Activated CD4-positive, alpha-beta T cell treated with anti-CD3 and anti-CD28 coated beads for 48 hours (primary cell): ENCODE results near the gene ATF7.
"Not testable (repeated sequence)": the region's sequence is repeated elsewhere in the genome, so short reads cannot be mapped to it uniquely, and the experiment has no call there.

Experiments used
- DNase-seq: peaks from one replicate; pipeline ENCODE4 v3.0.0-alpha.2; 2020

ATF7 gene

DNA sequence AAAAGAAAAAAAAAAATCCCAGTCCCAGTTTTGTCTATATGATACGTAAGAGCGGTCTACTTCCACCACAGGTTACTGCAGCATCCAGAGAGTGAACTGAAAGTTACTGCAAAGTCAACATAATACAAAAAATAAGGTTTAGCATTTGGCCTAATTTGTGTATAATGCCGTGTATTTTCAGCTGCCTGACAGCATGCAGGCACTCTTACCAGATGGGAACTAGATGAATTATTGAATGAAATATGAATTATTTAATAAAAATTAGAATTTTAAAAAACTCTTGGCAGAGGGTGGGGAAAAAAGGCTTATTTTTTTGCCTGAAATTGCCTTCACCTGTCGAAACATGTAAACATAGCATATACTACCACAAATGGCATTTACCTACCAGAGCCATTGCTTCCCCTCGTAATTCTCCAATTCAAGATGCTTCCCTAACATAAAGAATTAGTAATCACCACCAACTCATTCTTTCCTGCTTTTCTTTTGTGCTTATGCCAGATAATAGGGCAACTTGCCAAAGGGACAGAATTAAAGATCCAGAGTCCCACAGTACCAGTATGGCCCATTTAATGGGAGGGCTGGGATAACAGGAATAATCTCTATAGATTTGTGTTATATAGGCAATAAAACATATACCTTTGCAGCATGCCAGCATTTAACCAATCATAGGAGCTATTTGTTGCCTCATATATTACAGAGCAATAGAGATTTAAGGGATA, 31.1 kb downstream of the ATF7 start:
- no peak for DNase-seq

DNA sequence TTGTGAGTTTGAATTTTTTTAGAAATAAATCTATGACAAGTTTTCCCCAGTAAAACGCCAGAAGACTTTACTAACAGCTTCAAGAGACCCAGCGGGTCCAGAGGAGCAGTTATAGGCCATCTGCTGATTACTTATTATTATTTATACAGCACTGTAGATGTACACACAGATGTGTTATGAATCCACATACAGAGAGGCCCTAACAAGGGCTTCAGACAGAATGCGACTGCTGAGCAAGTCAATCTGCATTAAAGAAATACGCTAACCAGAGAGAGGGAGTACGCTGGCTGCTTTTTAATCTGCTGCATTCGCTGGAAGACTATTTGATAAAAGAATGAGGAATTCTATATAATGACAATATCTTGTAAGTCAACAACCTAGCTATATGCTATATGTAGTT, 32.5 kb downstream of the ATF7 start:
- DNase-seq, result no peak

- no peak for DNase-seq
Measured at GRCh38 chr12:53593031-53593430, 33.2 kb downstream of the ATF7 start.

- DNase-seq, result no peak
Measured at GRCh38 chr12:53592426-53592825, 33.8 kb downstream of the ATF7 start.

DNA sequence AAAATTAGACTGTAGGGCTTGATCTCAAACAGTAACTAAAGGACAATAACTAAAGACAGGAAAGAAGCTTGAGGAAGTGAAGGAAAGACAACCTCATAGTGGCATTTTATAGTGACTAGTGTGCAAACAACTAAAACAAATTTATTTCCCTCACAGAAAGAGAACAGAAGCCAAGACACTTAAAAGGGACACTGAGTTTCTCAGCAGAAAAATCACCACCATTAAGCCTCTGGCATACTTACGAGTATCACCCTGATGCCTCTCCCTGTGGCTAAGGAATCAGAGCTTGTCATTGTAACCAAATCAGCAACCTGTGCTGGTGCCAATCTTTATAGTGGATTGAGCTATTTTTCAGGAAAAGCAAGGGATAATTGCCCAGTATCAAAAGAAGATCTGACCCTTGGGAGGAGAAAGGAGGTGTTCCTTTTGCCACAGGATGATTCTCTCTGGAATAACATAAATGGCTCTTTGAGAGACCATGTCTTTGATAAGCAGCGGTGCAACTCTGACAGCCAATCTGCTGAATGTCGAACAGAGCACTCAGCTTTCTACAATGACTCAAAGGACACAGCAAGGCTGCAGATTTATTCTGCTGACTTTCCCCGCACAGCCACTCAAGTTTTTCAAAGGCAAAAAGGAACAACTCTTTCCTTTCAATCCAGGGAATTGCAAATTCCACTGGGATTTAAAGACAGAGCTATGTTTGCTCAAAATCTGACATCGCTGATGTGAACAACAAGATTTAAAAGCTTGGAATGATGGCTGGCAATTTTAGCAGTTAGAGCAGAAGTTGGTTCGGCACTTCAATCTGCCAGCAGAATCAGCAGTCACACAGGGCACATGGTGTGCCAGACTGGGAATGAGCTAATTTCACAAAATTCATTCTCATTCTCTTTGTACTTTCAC, 34.6 kb downstream of the ATF7 start:
- DNase-seq, result no peak

DNA sequence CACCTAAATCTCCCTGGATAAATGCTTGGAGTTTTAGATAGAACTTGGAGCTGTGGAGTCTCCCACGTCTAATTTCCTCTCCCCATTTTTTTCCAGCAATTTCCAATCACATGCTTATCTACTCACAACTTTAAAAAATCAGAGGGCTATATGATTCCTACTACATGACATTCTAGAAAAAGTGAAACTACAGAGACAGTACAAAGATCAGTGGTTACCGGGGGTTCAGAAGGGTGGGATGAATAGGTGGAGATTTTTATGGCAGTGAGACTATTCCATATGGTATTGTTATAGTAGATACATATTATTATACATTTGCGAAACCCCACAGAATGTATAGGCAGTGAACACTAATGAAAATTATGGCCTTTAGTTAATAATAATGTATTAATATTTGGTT, 35.5 kb downstream of the ATF7 start:
- no peak for DNase-seq

DNA sequence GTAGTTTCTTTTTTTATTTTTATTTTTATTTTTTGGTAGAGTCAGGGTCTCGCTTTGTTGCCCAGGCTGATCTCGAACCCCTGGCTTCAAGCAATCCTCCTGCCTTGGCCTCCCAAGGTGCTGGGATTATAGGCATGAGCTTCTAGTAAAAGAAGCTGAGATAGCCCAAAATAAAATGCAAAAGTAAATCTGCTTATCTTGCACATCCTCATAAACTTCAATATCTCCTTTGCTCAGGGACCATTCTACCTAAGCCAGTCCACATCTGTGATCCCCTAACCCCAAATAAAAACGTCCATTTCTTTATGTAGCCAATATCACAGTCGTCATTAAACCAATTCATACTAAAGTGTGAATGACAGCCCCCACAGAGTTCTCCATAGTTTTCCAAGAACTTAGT, 36.3 kb downstream of the ATF7 start:
- DNase-seq, result no peak

DNA sequence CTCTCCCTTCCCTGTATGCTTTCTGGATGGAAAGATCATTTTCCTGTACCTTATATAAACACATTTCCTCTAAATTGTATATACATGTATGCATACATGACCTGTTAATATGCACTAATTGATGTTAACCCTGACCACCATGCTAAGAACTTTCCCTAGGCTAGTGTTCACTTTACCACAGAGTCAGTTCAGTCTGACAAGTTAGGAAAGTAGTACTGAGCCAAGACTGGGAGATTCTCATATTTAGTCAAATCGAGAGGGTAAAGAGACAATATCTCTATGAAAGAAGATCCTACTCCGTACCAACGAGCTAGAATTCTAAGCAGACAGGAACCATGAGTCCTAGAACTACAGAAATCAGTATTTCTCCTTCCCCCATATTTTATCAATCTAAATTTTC, 36.8 kb downstream of the ATF7 start:
- no peak for DNase-seq

DNA sequence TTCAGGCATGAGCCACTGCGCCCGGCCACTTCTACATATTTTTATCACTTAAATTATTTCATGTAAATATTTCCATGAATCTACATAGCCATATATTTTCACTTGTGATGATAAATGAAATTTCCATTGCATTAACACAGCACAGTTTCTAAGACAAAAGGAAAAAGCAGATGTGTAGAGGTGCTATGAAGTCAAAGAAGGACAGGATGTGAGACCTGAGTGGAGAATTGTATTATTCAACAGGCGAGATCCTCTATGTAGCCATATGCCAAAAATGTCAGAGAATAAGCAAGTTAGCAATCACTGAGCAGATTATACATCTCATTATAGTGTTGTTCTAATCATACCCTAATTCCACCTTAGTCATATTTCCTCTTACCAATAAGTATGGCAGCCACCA, 38.1 kb downstream of the ATF7 start:
- no peak for DNase-seq

GRCh38 chr12:53586745-53587144, 39.4 kb downstream of the ATF7 start:
- DNase-seq, result no peak

DNA sequence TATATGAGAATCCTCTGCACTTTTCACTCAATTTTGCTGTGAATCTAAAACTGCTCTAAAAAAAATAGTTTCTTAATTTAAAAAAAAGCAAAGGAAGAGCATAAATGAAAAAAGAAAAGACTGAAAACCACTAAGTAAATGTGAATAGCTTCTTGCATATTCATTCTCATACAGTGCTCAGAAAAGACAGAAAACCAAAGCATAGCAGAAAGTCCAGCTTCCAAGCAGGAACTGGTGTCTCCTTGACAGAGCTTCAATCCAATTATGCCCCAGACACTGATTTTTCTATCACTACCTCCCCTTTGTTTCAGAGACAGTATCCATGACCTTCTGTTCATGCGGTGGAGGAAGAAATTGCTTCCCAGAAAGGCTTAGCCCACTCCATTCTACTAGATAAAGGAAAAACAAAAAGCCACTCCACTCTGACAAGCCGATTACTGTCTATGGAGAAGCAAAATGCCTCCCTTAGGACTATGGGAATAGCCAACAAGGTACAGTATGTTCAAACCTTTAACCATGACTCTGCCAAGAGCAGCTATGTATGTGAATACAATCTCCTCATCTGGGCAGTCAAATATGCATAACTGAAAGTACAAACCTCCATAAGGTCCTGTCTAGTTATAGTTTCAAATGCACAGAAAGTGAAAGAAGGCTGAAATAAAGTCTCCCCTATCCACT, 40.6 kb downstream of the ATF7 start:
- no peak for DNase-seq

- no peak for DNase-seq
Measured at GRCh38 chr12:53579545-53579955, 46.6 kb downstream of the ATF7 start.

DNA sequence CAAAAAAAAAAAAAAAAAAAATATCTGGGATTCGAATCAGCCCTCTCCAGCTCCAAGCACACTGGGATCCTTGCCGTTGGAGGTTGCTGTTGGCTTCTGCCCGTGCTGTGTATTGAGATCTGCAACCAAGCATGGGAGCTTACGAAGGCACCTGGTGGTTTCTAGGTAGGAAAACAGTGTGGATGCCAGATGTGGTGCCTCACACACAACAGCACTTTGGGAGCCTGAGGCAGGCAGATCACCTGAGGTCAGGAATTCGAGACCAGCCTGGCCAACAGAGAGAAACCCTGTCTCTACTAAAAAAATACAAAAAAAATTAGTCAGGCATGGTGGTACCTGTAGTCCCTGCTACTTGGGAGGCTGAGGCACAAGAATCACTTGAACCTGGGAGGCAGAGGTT, 47.4 kb downstream of the ATF7 start:
- DNase-seq, result no peak

GRCh38 chr12:53577941-53578352, 48.2 kb downstream of the ATF7 start:
- no peak for DNase-seq

DNA sequence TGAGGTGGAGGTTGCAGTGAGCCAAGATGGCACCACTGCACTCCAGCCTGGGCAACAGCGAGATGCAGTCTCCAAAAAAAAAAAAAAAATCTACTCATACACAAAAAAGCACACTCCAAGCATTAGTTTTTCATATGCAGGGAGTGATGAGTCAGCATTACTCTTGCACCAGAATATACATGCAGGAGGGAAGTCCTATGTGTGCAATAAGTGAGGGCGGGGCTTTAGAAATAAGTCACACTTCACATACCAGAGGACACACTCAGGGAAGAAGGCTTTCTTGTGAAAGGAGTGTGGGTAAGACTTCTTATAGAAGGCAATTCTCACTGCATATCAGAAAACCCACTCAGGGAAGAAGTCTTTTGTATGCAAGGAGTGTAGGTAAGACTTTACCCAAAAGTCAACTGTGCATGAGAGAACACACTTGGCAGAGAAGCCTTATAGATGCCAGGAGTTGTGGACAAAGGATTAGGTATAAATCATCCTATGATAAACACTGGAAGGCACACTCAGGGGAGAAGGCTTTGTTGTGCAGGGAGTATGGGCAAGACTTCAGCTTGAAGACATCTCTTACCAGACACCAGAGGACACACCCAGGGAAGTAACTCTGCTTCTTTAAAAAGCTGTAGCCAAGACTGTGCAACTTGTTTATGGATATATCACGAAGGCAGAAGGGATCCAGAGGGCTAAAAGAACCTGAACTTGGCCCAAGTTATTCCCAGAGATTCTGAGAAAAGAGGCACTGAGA, 50.5 kb downstream of the ATF7 start:
- DNase-seq, result peak; percentile 24

DNA sequence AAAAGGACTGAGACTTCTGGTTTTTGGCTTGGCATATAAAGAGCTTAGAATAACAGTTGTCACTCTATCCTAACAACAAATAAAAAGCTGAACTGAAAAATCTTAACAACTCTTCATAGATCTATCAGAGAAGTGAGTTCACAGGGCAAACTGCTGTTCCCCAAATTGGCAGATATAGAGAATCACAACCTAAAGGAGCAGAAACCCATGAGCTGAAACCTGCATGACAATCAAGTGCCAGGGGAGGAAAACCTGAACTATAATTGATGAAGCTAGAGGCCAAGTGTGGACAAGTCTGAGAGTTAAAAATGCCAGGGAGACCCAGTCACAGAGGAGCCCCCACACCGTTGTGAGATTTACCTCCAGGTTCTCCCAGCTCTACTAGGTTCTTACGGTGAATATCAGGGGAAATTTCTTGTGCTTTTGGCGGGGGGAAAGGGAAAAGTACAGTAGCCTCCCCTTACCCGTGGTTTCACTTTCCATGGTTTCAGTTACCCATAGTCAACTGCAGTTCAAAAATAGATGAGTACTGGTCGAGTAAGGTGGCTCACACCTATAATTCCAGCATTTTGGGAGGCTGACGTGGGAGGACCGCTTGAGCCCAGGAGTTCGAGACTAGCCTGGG, 53.9 kb downstream of the ATF7 start:
- DNase-seq, result no peak

- no peak for DNase-seq
Measured at GRCh38 chr12:53571295-53571694, 54.9 kb downstream of the ATF7 start.

- no peak for DNase-seq
Measured at GRCh38 chr12:53568809-53569557, 57.2 kb downstream of the ATF7 start.

- no peak for DNase-seq
Measured at GRCh38 chr12:53567961-53568808, 58.0 kb downstream of the ATF7 start.

GRCh38 chr12:53565376-53565775, 60.8 kb downstream of the ATF7 start:
- DNase-seq, result not testable (repeated sequence)

DNA sequence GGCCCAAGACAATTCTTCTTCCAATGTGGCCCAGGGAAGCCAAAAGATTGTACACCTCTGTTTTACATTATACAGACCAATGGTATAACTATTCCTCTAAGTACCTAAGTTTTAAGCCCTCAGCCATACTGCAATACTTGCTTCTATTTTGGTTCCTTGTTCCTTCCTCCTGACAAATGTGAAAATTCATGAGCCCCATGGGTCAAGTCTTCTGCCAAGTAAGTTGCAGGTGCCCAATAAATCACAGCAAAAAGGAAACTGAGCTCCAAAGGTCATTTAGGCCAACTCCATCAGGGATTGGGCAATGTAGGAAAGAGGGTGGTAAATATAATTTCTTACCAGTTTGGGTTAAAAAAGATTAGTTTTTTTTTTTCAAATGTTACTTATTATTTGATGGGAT, 61.2 kb downstream of the ATF7 start:
- DNase-seq, result no peak
